ENCODE data around the gene RIC8A. TPM values are rescaled to one million over a fixed set of nuclear protein-coding genes. Genes with fewer than 3 reads are reported as not detected.
A peak's percentile ranks its signal among the peaks of the same experiment; 100 is the strongest.
"Not testable (repeated sequence)": the region's sequence is repeated elsewhere in the genome, so short reads cannot be mapped to it uniquely, and the experiment has no call there.

The RIC8A gene
- 100 to 1,000 TPM in 1 of 2 donors, 10 to 100 TPM in 1; 93.1 to 118 TPM for total RNA-seq
- polyA plus RNA-seq (ENCODE audit: insufficient read length in 2 of 2), result 100 to 1,000 TPM in 1 of 2 donors, 10 to 100 TPM in 1; 96.4 to 105 TPM
- long read RNA-seq, donor 1, transcript RIC8A-203 (10 exons, 3,703 nt), result major isoform, 19 of 24 reads
- long read RNA-seq, donor 1, partial matches to known transcripts, result 0 of 24 reads
- long read RNA-seq, donor 1, other reads (novel, unspliced or antisense), result 0 of 24 reads
- long read RNA-seq, donor 2, partial matches to known transcripts, result 0 of 7 reads
- long read RNA-seq, donor 2, other reads (novel, unspliced or antisense), result 0 of 7 reads
- long read RNA-seq, donor 3, transcript RIC8A-203 (10 exons, 3,703 nt), result major isoform, 10 of 25 reads
- long read RNA-seq, donor 3, partial matches to known transcripts, result 10 of 25 reads
- long read RNA-seq, donor 3, other reads (novel, unspliced or antisense), result 0 of 25 reads
- long read RNA-seq, donor 4, transcript RIC8A-203 (10 exons, 3,703 nt), result major isoform, 13 of 17 reads
- long read RNA-seq, donor 4, partial matches to known transcripts, result 0 of 17 reads
- long read RNA-seq, donor 4, other reads (novel, unspliced or antisense), result 0 of 17 reads

DNA sequence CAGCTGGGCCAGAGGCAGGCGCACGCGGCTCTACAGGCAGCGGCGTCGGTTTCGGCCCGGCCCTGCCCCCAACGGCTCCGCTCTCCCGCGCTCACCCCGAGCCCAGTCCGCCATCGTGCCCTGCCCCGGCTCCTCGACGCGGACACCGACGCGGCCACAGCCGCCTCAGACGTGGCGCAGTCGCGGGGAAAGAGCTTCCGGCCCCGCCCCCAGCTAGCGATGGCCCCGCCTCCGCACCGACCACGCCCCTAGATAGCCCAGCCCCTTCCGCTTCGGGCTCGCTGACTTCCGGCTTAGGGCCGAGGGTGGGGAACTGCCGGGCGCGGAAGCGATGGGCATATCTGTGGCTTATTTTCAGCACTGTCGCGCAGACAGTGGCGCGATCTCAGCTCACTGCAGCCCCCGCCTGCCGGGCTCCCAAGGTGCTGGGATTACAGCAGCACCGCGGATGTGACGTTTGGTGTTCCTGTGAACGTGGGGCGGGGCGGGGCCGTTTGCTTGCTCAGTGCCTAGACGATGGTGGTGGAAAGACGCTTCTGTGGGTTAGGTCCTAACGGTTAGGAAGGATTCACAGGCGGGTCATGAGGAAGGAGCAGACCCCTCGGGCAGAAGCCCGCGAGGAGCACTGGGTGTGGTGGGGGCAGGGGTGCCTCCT, at the start of gene RIC8A, which contains the start of gene BET1L:
Gene RIC8A (plus strand): TSS at position 501 of the 655 bp plus-strand sequence. CDS start 1,147 bp downstream, outside the sequence.
Gene BET1L (minus strand): TSS at position 192 of the 655 bp plus-strand sequence. CDS start 78 bp downstream, at position 114.
- no peaks in the 10 kb centered on the region for H3K27me3 ChIP-seq (ENCODE audit: control insufficient read depth, insufficient read depth, low read length)
- H3K9me3 ChIP-seq (ENCODE audit: control insufficient read depth, insufficient read depth, low read length), result no peaks in the 10 kb centered on the region
- peaks cover 45% of the 10 kb centered on the region for H3K4me1 ChIP-seq (ENCODE audit: control insufficient read depth, insufficient read depth, low read length)
- peak; percentile 84 to 99 (median 93) for DNase-seq (ENCODE audit: low read depth in 4 of 6, low spot score in 6 of 6)
- H3K27ac ChIP-seq (ENCODE audit: low read depth, low read length), result peak within 1 kb of the TSS; percentile 100
- H3K4me3 ChIP-seq (ENCODE audit: low read depth, low read length), result peak within 1 kb of the TSS; percentile 98
- WGBS (ENCODE audit: insufficient coverage), result 0% methylated on average over 63 of the region's 63 CpGs
- peaks cover 67% of the 10 kb centered on the region for H3K36me3 ChIP-seq (ENCODE audit: control insufficient read depth, insufficient read depth, low read length)

DNA sequence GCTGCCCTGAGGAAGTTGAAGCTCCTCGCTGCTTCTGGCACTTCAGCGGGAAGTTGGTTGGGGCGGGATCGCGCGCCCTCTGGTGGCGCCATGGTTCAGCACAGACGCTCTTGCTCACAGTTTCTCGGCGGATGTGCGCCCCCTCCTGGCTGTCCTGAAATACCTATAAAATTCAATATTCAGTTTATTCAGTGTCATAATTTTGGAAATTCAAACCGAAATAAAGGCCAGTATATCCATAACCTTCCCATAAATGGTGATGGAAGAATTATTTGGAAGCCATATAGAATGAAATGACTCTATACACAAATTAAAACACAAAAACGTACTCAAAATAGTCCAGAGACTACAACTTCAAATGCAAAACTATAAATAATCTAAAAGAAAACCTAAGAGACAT, 27.3 kb upstream of the RIC8A start:
- H3K27ac ChIP-seq (ENCODE audit: low read depth, low read length); DNase-seq (ENCODE audit: low read depth in 4 of 6, low spot score in 6 of 6); H3K36me3 ChIP-seq (ENCODE audit: control insufficient read depth, insufficient read depth, low read length); H3K4me3 ChIP-seq (ENCODE audit: low read depth, low read length); H3K4me1 ChIP-seq (ENCODE audit: control insufficient read depth, insufficient read depth, low read length); H3K9me3 ChIP-seq (ENCODE audit: control insufficient read depth, insufficient read depth, low read length); H3K27me3 ChIP-seq (ENCODE audit: control insufficient read depth, insufficient read depth, low read length): not testable (repeated sequence)
- WGBS (ENCODE audit: insufficient coverage), result no CpG with 5 or more reads among the region's 13 CpGs

DNA sequence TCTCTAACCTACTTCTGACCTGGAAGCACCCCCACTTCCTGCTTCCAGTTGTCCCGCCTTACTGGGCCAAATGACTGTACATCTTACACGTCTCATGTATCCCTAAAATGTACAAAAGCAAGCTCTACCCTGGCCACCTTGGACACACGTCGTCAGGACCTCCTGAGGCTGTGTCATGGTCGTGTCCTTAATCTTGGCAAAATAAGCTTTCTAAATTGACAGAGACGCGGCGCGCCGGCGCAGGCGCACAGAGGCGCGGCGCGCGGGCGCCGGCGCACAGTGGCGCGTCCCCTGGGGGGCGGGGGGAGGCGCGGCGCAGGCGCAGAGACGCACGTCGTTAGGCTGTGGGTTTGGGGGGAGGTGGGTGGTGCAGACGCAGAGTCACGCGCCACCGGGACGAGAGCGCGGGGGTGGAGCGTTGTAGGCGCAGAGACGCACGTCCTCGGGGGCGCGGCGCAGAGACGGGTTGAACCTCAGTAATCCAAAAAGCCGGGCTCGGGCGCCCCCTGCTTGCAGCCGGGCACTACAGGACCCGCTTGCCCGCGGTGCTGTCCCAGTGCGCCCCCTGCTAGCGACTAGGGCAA, 18.2 kb upstream of the RIC8A start:
- H3K36me3 ChIP-seq (ENCODE audit: control insufficient read depth, insufficient read depth, low read length); H3K27me3 ChIP-seq (ENCODE audit: control insufficient read depth, insufficient read depth, low read length); H3K27ac ChIP-seq (ENCODE audit: low read depth, low read length); H3K4me3 ChIP-seq (ENCODE audit: low read depth, low read length); H3K9me3 ChIP-seq (ENCODE audit: control insufficient read depth, insufficient read depth, low read length); H3K4me1 ChIP-seq (ENCODE audit: control insufficient read depth, insufficient read depth, low read length): not testable (repeated sequence)
- WGBS (ENCODE audit: insufficient coverage), result 49% methylated on average over 14 of the region's 55 CpGs
- DNase-seq (ENCODE audit: low read depth in 4 of 6, low spot score in 6 of 6), result peak in 1 of 6 donors; percentile 54

DNA sequence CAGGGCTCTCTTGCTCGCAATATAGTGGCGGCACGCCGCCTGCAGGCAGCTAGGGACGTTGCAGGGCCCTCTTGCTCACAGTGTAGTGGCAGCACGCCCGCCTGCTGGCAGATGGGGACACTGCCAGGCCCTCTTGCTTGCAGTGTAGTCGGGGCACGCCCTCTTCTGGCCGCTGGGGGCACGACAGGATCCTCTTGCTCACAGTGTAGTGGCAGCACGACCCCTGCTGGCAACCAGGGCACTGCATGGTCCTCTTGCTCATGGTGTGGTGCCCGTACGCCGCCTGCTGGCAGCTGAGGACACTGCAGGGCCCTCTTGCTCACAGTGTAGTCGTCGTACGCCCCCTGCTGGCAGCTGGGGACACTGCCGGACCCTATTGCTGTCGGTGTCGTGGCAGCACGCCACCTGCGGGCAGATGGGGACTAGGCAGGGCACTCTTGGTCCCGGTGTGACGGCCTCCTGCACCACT, 17.6 kb upstream of the RIC8A start:
- not testable (repeated sequence) for H3K9me3 ChIP-seq (ENCODE audit: control insufficient read depth, insufficient read depth, low read length); H3K27ac ChIP-seq (ENCODE audit: low read depth, low read length); H3K27me3 ChIP-seq (ENCODE audit: control insufficient read depth, insufficient read depth, low read length); DNase-seq (ENCODE audit: low read depth in 4 of 6, low spot score in 6 of 6); H3K36me3 ChIP-seq (ENCODE audit: control insufficient read depth, insufficient read depth, low read length); H3K4me3 ChIP-seq (ENCODE audit: low read depth, low read length); H3K4me1 ChIP-seq (ENCODE audit: control insufficient read depth, insufficient read depth, low read length)
- WGBS (ENCODE audit: insufficient coverage), result 43% methylated on average over 6 of the region's 25 CpGs

DNA sequence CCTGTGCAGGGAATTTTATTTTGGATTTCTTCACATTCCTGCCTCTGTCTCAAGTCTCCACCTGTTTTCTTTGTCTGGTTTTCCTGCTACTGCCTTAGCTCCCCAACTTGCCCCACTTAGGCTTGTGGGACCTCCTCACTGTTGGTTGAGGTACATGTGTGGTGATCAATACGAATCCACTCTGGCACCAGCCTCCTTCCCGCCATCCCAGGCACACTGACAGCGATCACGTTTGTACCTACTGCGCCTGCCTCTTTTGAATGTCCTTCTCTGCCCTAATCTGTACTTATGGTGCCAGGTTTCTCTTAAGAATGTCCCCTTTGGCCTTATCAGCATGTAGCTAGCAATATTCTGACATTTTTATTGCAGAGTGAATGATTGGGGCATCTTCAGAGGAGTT, 17.0 kb upstream of the RIC8A start:
- not testable (repeated sequence) for H3K27ac ChIP-seq (ENCODE audit: low read depth, low read length); H3K4me1 ChIP-seq (ENCODE audit: control insufficient read depth, insufficient read depth, low read length); H3K9me3 ChIP-seq (ENCODE audit: control insufficient read depth, insufficient read depth, low read length); H3K27me3 ChIP-seq (ENCODE audit: control insufficient read depth, insufficient read depth, low read length); DNase-seq (ENCODE audit: low read depth in 4 of 6, low spot score in 6 of 6); H3K4me3 ChIP-seq (ENCODE audit: low read depth, low read length); H3K36me3 ChIP-seq (ENCODE audit: control insufficient read depth, insufficient read depth, low read length)
- WGBS (ENCODE audit: insufficient coverage), result no CpG with 5 or more reads among the region's 5 CpGs

DNA sequence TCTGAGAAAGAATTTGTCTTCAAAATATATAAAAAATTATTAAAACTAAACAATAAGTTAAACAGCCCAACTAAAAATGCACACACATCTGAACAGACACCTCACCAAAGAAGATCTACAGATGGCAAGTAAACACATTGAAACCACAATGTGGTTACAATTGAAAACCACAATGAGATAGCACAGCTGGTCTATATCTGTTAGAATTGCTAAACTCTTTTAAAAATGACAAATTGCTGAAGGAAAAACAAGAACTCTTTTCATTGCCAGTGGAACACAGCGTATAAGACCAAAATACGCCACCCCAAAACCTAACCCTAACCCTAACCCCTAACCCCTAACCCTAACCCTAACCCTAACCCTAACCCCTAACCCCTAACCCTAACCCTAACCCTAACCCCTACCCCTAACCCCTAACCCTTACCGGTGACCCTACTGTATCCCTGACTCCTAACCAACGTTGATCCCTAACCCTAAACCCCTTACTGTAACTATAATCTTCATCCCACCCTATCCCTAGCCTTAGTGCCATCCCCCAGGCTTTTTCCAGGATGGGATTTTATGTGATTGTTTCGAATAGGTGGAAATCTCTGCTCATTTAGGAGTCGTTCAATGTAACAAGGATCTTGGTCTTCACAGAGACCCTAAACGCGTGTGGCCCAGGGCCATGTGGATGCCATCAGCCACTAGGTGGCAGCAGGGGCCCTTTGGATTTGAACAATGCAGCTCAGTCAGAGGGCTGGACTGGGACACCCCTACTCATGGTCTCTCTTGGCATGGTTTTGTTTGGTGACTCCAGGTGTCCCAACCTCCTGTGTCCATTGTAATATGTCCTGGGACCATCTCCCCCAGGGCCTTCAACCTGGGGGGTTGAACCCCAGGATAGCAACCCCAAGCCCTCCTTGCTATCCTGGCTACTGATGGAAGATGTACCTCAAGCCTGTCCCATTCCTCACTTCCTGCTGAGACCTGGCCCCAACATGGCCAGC, 15.7 kb upstream of the RIC8A start:
- not testable (repeated sequence) for H3K4me1 ChIP-seq (ENCODE audit: control insufficient read depth, insufficient read depth, low read length); H3K36me3 ChIP-seq (ENCODE audit: control insufficient read depth, insufficient read depth, low read length); DNase-seq (ENCODE audit: low read depth in 4 of 6, low spot score in 6 of 6); H3K9me3 ChIP-seq (ENCODE audit: control insufficient read depth, insufficient read depth, low read length); H3K27me3 ChIP-seq (ENCODE audit: control insufficient read depth, insufficient read depth, low read length); H3K27ac ChIP-seq (ENCODE audit: low read depth, low read length); H3K4me3 ChIP-seq (ENCODE audit: low read depth, low read length)
- no CpG with 5 or more reads among the region's 8 CpGs for WGBS (ENCODE audit: insufficient coverage)

DNA sequence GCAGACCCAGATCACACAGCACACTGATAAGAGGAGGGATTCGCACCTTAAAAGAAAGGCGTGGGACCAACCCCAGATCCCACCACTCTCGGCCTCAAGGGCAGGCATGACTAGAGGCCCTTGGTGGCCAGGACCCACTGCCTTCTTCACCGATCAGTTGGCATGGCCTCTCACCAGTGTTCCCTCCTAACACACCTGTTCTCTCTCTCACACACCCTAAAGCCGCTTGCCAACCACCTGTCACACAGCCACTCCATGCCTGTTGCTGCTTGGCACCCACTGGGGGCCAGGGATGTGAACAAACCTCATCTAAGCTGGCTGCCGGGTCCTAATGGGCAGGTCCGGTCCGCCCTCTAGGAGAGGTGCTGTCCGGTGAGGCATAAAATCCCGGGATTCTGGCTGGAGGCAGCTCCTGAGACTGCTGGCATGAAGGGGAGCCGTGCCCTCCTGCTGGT, 14.8 kb upstream of the RIC8A start, which contains the start of gene SCGB1C1:
Gene SCGB1C1 (plus strand): TSS at position 405 of the 455 bp plus-strand sequence. CDS start 22 bp downstream, at position 427.
- not testable (repeated sequence) for H3K27ac ChIP-seq (ENCODE audit: low read depth, low read length); H3K36me3 ChIP-seq (ENCODE audit: control insufficient read depth, insufficient read depth, low read length); H3K4me1 ChIP-seq (ENCODE audit: control insufficient read depth, insufficient read depth, low read length); H3K27me3 ChIP-seq (ENCODE audit: control insufficient read depth, insufficient read depth, low read length); H3K9me3 ChIP-seq (ENCODE audit: control insufficient read depth, insufficient read depth, low read length); H3K4me3 ChIP-seq (ENCODE audit: low read depth, low read length); DNase-seq (ENCODE audit: low read depth in 4 of 6, low spot score in 6 of 6)
- WGBS (ENCODE audit: insufficient coverage), result no CpG with 5 or more reads among the region's 11 CpGs

DNA sequence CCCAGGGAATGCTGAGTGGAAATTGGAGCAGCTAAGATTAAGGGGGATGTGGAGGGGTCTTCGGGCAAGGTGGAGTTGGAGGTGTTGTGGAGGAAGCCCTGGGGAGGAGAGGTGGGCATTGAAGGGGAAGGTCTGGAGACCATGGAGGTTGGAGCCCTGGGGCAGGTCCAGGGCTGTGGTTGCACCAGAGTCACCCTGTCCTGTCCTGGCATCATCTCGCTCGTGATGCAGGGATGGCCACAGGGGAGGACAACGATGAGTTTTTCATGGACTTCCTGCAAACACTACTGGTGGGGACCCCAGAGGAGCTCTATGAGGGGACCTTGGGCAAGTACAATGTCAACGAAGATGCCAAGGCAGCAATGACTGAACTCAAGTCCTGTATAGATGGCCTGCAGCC, 14.0 kb upstream of the RIC8A start:
- 100% methylated on average over 1 of the region's 5 CpGs for WGBS (ENCODE audit: insufficient coverage)
- H3K9me3 ChIP-seq (ENCODE audit: control insufficient read depth, insufficient read depth, low read length); H3K36me3 ChIP-seq (ENCODE audit: control insufficient read depth, insufficient read depth, low read length); H3K27me3 ChIP-seq (ENCODE audit: control insufficient read depth, insufficient read depth, low read length); DNase-seq (ENCODE audit: low read depth in 4 of 6, low spot score in 6 of 6); H3K4me3 ChIP-seq (ENCODE audit: low read depth, low read length); H3K27ac ChIP-seq (ENCODE audit: low read depth, low read length); H3K4me1 ChIP-seq (ENCODE audit: control insufficient read depth, insufficient read depth, low read length): not testable (repeated sequence)
